Thoracic aorta (tissue), 2 donors: ENCODE data around the gene PPM1H. TPM values are rescaled to one million over a fixed set of nuclear protein-coding genes. Genes with fewer than 3 reads are reported as not detected.

ENCODE experiments used
- ATAC-seq: fragments of 150-250 bp; one replicate; pipeline ENCODE4 v1.8.0; 2017; ENCODE audit warnings: low read depth; ENCODE audit not compliant: insufficient number of reproducible peaks, low FRiP score
- DNase-seq: peaks from one replicate; pipeline ENCODE4 v3.0.0-alpha.2; 2020; ENCODE audit warnings: low spot score
- H3K27ac ChIP-seq, 2 donors: fragments of 200-600 bp; sonication (generic); 1 replicate in 1 of 2; 2 replicates in 1 of 2; pipeline ENCODE4 v1.5.1; 2016; ENCODE audit warnings: mild to moderate bottlenecking in 2 of 2, moderate library complexity in 2 of 2
- H3K27me3 ChIP-seq: fragments of 200-600 bp; sonication (generic); replicated peaks from 2 replicates; pipeline ENCODE4 v1.6.0; 2016; ENCODE audit warnings: mild to moderate bottlenecking; ENCODE audit not compliant: insufficient read depth
- H3K36me3 ChIP-seq: fragments of 200-600 bp; sonication (generic); one replicate; pipeline ENCODE4 v1.5.1; 2016
- H3K4me1 ChIP-seq, 2 donors: fragments of 200-600 bp; sonication (generic); 1 replicate in 1 of 2; 2 replicates in 1 of 2; pipeline versions ENCODE4 v1.5.1 to v1.6.0; 2016; ENCODE audit warnings: low read depth in 2 of 2, mild to moderate bottlenecking in 1 of 2; ENCODE audit not compliant: control insufficient read depth in 1 of 2
- H3K4me3 ChIP-seq: fragments of 200-600 bp; sonication (generic); 2 replicates; pipeline ENCODE4 v1.5.1; 2016; ENCODE audit warnings: mild to moderate bottlenecking
- H3K9me3 ChIP-seq: fragments of 200-600 bp; sonication (generic); 2 replicates; pipeline ENCODE4 v1.5.1; 2016
- total RNA-seq, 2 donors: library from RNA; depleted of rRNA; stranded (reverse); fragments of >200 nt; gene quantifications; one replicate each; pipeline versions ENCODE4 v1.1.0 to v1.2.3, GENCODE V29; 2016
- TF ChIP-seq, protein P1 (sequence below): fragments of 200-600 bp; sonication (generic); IDR thresholded peaks from one replicate; pipeline ENCODE4 v1.5.1; 2019; ENCODE audit warnings: antibody characterized with exemption

The PPM1H gene
- total RNA-seq, 2 donors from 2014 or later, result 9.1 to 10.3 TPM

DNA sequence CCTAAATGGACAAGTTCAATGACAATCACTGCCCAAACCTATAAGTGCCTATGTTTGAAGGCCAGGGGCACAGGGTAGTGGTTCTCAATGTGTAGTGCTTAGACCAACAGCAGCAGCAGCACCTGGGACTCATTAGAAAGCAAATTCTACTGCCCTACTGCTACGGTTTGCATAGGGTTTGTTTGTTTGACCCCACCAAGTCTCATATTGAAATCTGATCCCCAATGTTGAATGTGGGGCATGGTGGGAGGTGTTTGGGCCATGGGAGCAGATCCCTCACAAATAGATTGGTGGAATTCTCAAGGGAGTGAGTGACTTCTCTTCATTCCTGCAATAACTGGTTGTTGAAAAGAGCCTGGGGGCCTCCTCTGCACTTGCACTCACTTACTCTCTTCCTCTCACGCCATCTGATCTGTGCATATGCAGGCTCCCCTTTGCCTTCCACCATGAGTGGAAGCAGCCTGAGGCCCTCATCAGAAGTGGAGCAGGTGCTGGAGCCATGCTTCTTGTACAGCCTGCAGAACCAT, 39.5 kb downstream of the PPM1H start:
- no peak for ATAC-seq
- no peaks in the 10 kb centered on the region for H3K4me1 ChIP-seq

DNA sequence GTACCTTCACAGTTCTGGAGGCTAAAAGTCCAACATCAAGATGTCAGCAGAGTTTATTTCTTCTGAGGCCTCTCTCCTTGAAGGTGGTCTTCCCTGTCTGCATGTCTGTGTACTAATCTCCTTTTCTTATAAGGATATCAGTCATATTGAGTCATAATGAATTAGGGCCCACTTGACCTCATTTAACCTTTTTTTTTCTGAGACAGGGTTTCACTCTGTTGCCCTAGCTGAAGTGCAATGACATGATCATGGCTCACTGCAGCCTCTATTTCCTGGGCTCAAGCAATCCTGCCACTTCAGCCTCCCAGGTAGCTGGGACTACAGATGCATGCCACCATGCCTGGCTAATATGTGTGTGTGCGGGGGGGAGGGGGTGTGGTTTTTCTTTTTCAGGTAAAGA, 41.7 kb downstream of the PPM1H start:
- TF ChIP-seq, protein P1, sequence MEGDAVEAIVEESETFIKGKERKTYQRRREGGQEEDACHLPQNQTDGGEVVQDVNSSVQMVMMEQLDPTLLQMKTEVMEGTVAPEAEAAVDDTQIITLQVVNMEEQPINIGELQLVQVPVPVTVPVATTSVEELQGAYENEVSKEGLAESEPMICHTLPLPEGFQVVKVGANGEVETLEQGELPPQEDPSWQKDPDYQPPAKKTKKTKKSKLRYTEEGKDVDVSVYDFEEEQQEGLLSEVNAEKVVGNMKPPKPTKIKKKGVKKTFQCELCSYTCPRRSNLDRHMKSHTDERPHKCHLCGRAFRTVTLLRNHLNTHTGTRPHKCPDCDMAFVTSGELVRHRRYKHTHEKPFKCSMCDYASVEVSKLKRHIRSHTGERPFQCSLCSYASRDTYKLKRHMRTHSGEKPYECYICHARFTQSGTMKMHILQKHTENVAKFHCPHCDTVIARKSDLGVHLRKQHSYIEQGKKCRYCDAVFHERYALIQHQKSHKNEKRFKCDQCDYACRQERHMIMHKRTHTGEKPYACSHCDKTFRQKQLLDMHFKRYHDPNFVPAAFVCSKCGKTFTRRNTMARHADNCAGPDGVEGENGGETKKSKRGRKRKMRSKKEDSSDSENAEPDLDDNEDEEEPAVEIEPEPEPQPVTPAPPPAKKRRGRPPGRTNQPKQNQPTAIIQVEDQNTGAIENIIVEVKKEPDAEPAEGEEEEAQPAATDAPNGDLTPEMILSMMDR, result no peak
- ATAC-seq (no peak), DNase-seq (no peak)
- Histone ChIP-seq H3K27me3 (no peaks in the 10 kb centered on the region), H3K4me1 (no peaks in the 10 kb centered on the region), H3K36me3 (no peaks in the 10 kb centered on the region), H3K9me3 (no peaks in the 10 kb centered on the region), H3K27ac (no peak overlapping the region), H3K4me3 (no peak overlapping the region)

More for the DNA sequence above, 39.5 kb downstream of the PPM1H start:
- Histone ChIP-seq H3K9me3 (no peaks in the 10 kb centered on the region), H3K27me3 (no peaks in the 10 kb centered on the region), H3K36me3 (no peaks in the 10 kb centered on the region), H3K4me3 (no peak overlapping the region), H3K27ac (no peak overlapping the region)
- TF ChIP-seq, protein P1, result no peak
- DNase-seq, result no peak

DNA sequence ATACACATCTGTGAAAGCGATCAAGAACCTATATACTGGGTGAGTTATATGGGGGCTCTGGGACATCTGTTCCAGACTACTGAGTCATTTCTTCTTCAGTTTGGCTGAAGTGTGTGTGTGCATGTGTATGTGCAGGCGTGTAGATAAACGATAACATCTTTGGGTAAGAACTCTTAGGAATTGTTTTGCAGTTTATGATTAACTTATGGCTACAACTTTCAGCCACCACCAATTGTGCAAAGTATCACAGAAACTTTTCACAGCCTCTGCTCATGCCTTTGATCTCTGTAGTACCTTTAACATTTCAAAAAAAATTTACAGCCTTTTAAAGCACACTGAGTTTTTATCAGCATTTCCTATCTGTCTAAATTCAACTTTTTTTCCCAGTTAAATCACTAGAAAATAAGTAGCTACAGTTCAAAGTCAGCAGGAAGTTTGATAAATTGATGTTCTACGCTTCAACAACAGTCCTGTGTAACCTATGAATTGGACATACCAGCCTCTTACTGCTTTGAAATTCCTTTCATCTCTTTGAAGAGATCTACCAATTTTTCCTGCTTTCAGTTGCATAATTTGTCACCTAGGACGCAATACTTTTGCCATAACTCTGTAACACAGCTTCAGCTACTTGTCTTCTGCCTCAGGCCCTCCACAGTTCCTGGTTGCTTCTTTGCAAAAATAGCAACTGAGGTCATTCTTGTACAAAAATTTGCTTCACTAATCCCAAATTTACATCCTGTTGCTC, 43.0 kb downstream of the PPM1H start:
- Histone ChIP-seq H3K27ac (no peak overlapping the region), H3K36me3 (no peaks in the 10 kb centered on the region), H3K27me3 (no peaks in the 10 kb centered on the region), H3K4me1 (no peaks in the 10 kb centered on the region), H3K4me3 (no peak overlapping the region), H3K9me3 (no peaks in the 10 kb centered on the region)
- ATAC-seq (no peak), DNase-seq (no peak)
- TF ChIP-seq, protein P1, result no peak

DNA sequence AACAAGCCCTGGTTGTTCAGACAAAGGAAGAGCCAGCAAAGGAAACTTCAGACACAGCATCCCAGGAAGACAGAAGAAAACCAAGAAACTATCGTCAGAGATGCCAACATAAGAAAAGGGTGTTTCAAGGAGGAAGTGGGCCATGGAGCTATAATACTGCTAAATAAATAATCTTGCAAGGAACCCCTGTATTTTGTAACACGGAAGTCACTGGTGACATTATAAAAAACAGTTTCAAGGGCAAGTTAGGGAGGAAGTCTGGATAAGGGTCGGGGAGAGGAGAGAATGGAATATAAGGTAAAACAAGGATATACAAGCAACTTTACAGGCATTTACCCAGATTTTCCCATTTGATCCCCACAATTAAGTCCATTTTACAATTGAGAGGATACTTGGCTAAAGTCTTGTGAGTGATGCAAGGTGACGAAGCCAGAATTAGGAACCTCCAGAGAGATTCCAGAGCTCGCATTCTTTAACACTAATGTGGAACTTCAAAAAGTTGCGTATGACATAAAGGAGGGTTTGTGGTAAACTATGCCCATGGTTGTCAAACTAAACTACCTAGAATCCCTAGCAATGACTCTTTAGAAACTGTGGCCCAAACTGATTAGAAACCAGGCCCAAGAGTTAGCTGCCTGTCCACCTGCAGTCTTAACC, 46.4 kb downstream of the PPM1H start:
- H3K27me3 ChIP-seq, result no peaks in the 10 kb centered on the region
- no peak for DNase-seq
- H3K9me3 ChIP-seq, result no peaks in the 10 kb centered on the region
- TF ChIP-seq, protein P1, result no peak
- no peaks in the 10 kb centered on the region for H3K36me3 ChIP-seq
- no peak overlapping the region for H3K27ac ChIP-seq
- H3K4me1 ChIP-seq, result no peaks in the 10 kb centered on the region
- H3K4me3 ChIP-seq, result no peak overlapping the region
- no peak for ATAC-seq

DNA sequence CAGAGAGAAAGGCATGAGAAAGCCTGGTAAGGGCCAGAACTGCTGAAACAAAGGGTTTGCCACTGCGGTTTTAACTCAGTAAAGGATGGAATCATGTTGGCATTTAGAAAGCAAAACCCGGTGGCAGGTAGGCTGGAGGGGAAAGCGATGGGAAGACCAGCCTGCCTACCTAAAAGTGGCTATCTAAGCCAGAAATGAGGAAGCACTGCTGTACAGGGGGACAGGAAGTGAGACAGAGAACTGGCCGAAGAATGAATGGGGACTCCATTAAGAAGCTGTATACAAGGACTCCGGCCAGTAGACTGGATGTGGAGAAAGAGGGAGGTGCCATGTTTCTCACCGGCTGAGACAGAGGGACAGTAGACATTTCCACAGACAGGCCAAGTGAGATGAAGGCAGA, 48.2 kb downstream of the PPM1H start:
- Histone ChIP-seq H3K4me1 (no peaks in the 10 kb centered on the region), H3K27me3 (no peaks in the 10 kb centered on the region), H3K27ac (no peak overlapping the region), H3K4me3 (no peak overlapping the region), H3K9me3 (no peaks in the 10 kb centered on the region), H3K36me3 (no peaks in the 10 kb centered on the region)
- TF ChIP-seq, protein P1, result no peak
- ATAC-seq, result no peak
- no peak for DNase-seq
